LNCAP (cell line): ENCODE data around the gene NT5C1A.

ENCODE experiments used
- CTCF ChIP-seq: fragments of 450-650 bp; IDR thresholded peaks from 2 replicates; pipeline ENCODE4 v1.5.1; 2017; ENCODE audit warnings: mild to moderate bottlenecking

NT5C1A gene

GRCh38 chr1:39670689-39671088 is 1.2 kb downstream of the NT5C1A start:
- TF ChIP-seq CTCF, result no peak

- no peak for TF ChIP-seq CTCF
Observed at GRCh38 chr1:39668894-39669293, 3.0 kb downstream of the NT5C1A start.

- TF ChIP-seq CTCF, result no peak
Observed at GRCh38 chr1:39668111-39668510, 3.8 kb downstream of the NT5C1A start.

- TF ChIP-seq CTCF, result no peak
Observed at GRCh38 chr1:39666772-39667171, 5.1 kb downstream of the NT5C1A start.

GRCh38 chr1:39663559-39663958 is 8.3 kb downstream of the NT5C1A start:
- TF ChIP-seq CTCF, result no peak

- no peak for TF ChIP-seq CTCF
Observed at GRCh38 chr1:39662861-39663260, 9.0 kb downstream of the NT5C1A start.

GRCh38 chr1:39659538-39659937 is 12.4 kb downstream of the NT5C1A start:
- TF ChIP-seq CTCF, result no peak

- TF ChIP-seq CTCF, result no peak
Observed at GRCh38 chr1:39659110-39659509, 12.8 kb downstream of the NT5C1A start.
